ENCODE measurements around the gene FRAS1. TPM values are rescaled to one million over a fixed set of nuclear protein-coding genes. Genes with fewer than 3 reads are reported as not detected.

Gene FRAS1
- total RNA-seq, 2 donors from 2014 or later: 77.0 to 78.3 TPM

DNA sequence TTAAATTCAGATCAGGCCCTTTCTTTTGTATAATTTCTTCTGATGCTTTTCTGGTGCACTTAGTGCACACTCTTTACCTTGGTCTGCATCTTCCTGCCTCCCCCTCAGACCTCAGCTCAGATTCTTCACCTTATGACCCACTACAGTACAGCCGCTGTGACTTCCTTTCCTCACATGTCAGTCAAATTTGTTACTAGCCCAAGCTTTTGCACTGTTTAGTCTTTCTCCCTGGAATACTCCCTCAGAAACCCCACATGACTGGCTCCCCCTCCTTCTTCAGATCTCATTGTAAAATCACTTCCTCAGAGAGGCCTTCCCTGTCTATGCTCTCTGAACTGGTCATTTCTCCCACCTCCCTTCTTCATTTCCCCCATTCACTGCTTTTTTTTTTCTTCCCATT lies 132.9 kb downstream of the FRAS1 start:
- Mint-ChIP-seq H3K4me1 (peaks cover 16% of the 10 kb centered on the region), H3K4me3 (no peak overlapping the region), H3K9me3 (peaks cover 33% of the 10 kb centered on the region), H3K27ac (no peak overlapping the region), H3K36me3 (ENCODE audit: low read depth) (peaks cover 15% of the 10 kb centered on the region), H3K27me3 (ENCODE audit: insufficient read depth) (no peaks in the 10 kb centered on the region)
- 88 to 95% methylated on average over 1 of the region's 1 CpG for WGBS, 2 experiments (ENCODE audit: insufficient coverage in 1 of 2, insufficient read length in 1 of 2)
- no peak for DNase-seq
- Histone ChIP-seq H3K4me3 (ENCODE audit: low read length) (no peak overlapping the region), H3K36me3 (ENCODE audit: control insufficient read depth, insufficient read depth, low read length) (peaks cover 4% of the 10 kb centered on the region), H3K27me3 (ENCODE audit: control insufficient read depth, insufficient read depth, low read length, poor library complexity, severe bottlenecking) (no peaks in the 10 kb centered on the region), H3K9ac (ENCODE audit: extremely low read depth, low read length, poor library complexity, severe bottlenecking) (no peak overlapping the region), H3K27ac (ENCODE audit: low read depth, low read length) (no peak overlapping the region), H3K9me3 (ENCODE audit: control insufficient read depth, low read length) (peaks cover 17% of the 10 kb centered on the region), H3K4me1 (ENCODE audit: control insufficient read depth, insufficient read depth, low read length) (peaks cover 8% of the 10 kb centered on the region)
- TF ChIP-seq, protein P1, sequence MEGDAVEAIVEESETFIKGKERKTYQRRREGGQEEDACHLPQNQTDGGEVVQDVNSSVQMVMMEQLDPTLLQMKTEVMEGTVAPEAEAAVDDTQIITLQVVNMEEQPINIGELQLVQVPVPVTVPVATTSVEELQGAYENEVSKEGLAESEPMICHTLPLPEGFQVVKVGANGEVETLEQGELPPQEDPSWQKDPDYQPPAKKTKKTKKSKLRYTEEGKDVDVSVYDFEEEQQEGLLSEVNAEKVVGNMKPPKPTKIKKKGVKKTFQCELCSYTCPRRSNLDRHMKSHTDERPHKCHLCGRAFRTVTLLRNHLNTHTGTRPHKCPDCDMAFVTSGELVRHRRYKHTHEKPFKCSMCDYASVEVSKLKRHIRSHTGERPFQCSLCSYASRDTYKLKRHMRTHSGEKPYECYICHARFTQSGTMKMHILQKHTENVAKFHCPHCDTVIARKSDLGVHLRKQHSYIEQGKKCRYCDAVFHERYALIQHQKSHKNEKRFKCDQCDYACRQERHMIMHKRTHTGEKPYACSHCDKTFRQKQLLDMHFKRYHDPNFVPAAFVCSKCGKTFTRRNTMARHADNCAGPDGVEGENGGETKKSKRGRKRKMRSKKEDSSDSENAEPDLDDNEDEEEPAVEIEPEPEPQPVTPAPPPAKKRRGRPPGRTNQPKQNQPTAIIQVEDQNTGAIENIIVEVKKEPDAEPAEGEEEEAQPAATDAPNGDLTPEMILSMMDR (conservative IDR thresholded peaks at IDR 0.05): no peak

DNA sequence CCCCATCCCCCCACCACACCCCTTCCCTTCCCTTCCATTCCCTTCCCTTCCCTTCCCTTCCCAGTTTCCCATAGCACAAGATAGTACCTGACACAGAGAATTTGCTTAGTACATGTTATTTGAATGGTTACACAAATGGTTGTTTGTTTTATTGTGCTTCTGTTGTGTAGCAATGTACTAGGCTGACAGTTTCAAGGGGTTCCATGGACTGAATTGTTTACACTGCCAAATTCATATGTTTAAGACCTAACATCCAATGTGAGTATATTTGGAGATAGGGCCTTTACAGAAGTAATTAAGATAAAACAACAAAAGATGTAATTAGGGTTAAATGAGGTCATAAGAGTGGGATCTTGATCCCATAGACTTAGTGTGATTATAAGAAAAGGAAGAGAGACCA lies 133.5 kb downstream of the FRAS1 start:
- Histone ChIP-seq H3K4me1 (ENCODE audit: control insufficient read depth, insufficient read depth, low read length) (peaks cover 6% of the 10 kb centered on the region), H3K27me3 (ENCODE audit: control insufficient read depth, insufficient read depth, low read length, poor library complexity, severe bottlenecking) (no peaks in the 10 kb centered on the region), H3K36me3 (ENCODE audit: control insufficient read depth, insufficient read depth, low read length) (peaks cover 4% of the 10 kb centered on the region), H3K9ac (ENCODE audit: extremely low read depth, low read length, poor library complexity, severe bottlenecking) (no peak overlapping the region), H3K4me3 (ENCODE audit: low read length) (no peak overlapping the region), H3K27ac (ENCODE audit: low read depth, low read length) (no peak overlapping the region), H3K9me3 (ENCODE audit: control insufficient read depth, low read length) (peaks cover 21% of the 10 kb centered on the region)
- TF ChIP-seq, protein P1 (conservative IDR thresholded peaks at IDR 0.05): no peak
- Mint-ChIP-seq H3K4me3 (no peak overlapping the region), H3K4me1 (peaks cover 13% of the 10 kb centered on the region), H3K36me3 (ENCODE audit: low read depth) (peaks cover 18% of the 10 kb centered on the region), H3K27me3 (ENCODE audit: insufficient read depth) (no peaks in the 10 kb centered on the region), H3K9me3 (peaks cover 38% of the 10 kb centered on the region), H3K27ac (no peak overlapping the region)
- no peak for DNase-seq

DNA sequence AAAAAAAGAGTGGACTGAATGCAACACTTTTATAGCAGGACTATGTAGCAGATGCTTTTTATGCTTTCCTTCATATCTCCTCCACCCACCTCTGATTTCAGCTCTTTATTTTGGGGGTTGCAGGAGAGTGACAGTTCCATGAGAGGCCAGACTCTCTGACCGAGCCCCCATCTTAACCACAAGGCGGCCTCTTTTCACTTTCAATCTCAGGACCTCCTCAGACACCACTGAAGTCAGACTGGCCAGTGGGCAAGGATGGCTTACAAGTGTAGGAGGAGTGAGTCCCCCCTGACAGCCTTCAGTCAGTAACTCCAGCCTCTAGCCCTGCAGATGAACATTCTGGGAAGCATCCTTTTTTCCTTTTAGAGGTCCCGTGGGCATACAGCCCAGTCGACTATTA lies 140.8 kb downstream of the FRAS1 start:
- H3K9me3 Mint-ChIP-seq: peaks cover 37% of the 10 kb centered on the region
- TF ChIP-seq, protein P1 (conservative IDR thresholded peaks at IDR 0.05): no peak
- Histone ChIP-seq H3K4me1 (ENCODE audit: control insufficient read depth, insufficient read depth, low read length) (no peaks in the 10 kb centered on the region), H3K9me3 (ENCODE audit: control insufficient read depth, low read length) (peaks cover 20% of the 10 kb centered on the region), H3K4me3 (ENCODE audit: low read length) (no peak overlapping the region), H3K27ac (ENCODE audit: low read depth, low read length) (no peak overlapping the region), H3K27me3 (ENCODE audit: control insufficient read depth, insufficient read depth, low read length, poor library complexity, severe bottlenecking) (no peaks in the 10 kb centered on the region), H3K9ac (ENCODE audit: extremely low read depth, low read length, poor library complexity, severe bottlenecking) (no peak overlapping the region), H3K36me3 (ENCODE audit: control insufficient read depth, insufficient read depth, low read length) (no peaks in the 10 kb centered on the region)
- H3K4me3 Mint-ChIP-seq: no peak overlapping the region
- H3K36me3 Mint-ChIP-seq (ENCODE audit: low read depth): peaks cover 14% of the 10 kb centered on the region
- peaks cover 3% of the 10 kb centered on the region for H3K4me1 Mint-ChIP-seq
- no peak for DNase-seq
- H3K27ac Mint-ChIP-seq: no peak overlapping the region
- H3K27me3 Mint-ChIP-seq (ENCODE audit: insufficient read depth): no peaks in the 10 kb centered on the region
- WGBS, 2 experiments (ENCODE audit: insufficient coverage in 1 of 2, insufficient read length in 1 of 2): 77 to 100% methylated on average over 1 to 4 of the region's 4 CpGs
